Measurements from ENCODE around the gene KDM2B.

KDM2B gene

GRCh38 chr12:121610239-121611149, 29.7 kb upstream of the KDM2B start:
- Histone ChIP-seq H2BK120ac (ENCODE audit: low read depth, low read length) (no peak overlapping the region), H3K4me1 (ENCODE audit: control insufficient read depth, low read depth, low read length) (no peaks in the 10 kb centered on the region), H3K56ac (ENCODE audit: low read length) (no peak overlapping the region), H3K79me2 (ENCODE audit: control insufficient read depth, insufficient read depth, low read length) (no peaks in the 10 kb centered on the region), H4K8ac (ENCODE audit: low read depth, low read length) (no peak overlapping the region), H3K23ac (ENCODE audit: low read length) (no peak overlapping the region), H3K27ac (ENCODE audit: low read depth, low read length) (no peak overlapping the region), H3K4me2 (ENCODE audit: low read length) (no peak overlapping the region), H3K36me3 (ENCODE audit: control insufficient read depth, insufficient read depth, low read length) (no peaks in the 10 kb centered on the region), H2BK5ac (ENCODE audit: low read length) (no peak overlapping the region), H3K4me3 (ENCODE audit: low read length) (no peak overlapping the region), H3K9ac (ENCODE audit: low read length) (no peak overlapping the region), H3K79me1 (ENCODE audit: low read length) (no peaks in the 10 kb centered on the region), H3K4ac (ENCODE audit: low read depth, low read length) (no peak overlapping the region), H2AK5ac (ENCODE audit: low read length) (no peak overlapping the region), H3K18ac (ENCODE audit: low read length) (no peak overlapping the region), H2BK15ac (replicated peaks; ENCODE audit: low read depth) (no peak overlapping the region), H3K27me3 (ENCODE audit: insufficient read depth, low read length, poor library complexity) (no peaks in the 10 kb centered on the region), H4K5ac (ENCODE audit: low read length) (no peak overlapping the region)
- WGBS (ENCODE audit: extremely low coverage, insufficient coverage, low lambda C conversion rate) = no CpG with 5 or more reads among the region's 11 CpGs
- DNase-seq = no peak

- Histone ChIP-seq H2BK120ac (ENCODE audit: low read depth, low read length) (no peak overlapping the region), H3K79me2 (ENCODE audit: control insufficient read depth, insufficient read depth, low read length) (no peaks in the 10 kb centered on the region), H3K4me3 (ENCODE audit: low read length) (no peak overlapping the region), H3K4me1 (ENCODE audit: control insufficient read depth, low read depth, low read length) (no peaks in the 10 kb centered on the region), H4K5ac (ENCODE audit: low read length) (no peak overlapping the region), H2AK5ac (ENCODE audit: low read length) (no peak overlapping the region), H3K23ac (ENCODE audit: low read length) (no peak overlapping the region), H2BK15ac (replicated peaks; ENCODE audit: low read depth) (no peak overlapping the region), H3K27me3 (ENCODE audit: insufficient read depth, low read length, poor library complexity) (no peaks in the 10 kb centered on the region), H3K27ac (ENCODE audit: low read depth, low read length) (no peak overlapping the region), H3K4ac (ENCODE audit: low read depth, low read length) (no peak overlapping the region), H3K18ac (ENCODE audit: low read length) (no peak overlapping the region), H2BK5ac (ENCODE audit: low read length) (no peak overlapping the region), H3K9ac (ENCODE audit: low read length) (no peak overlapping the region), H3K36me3 (ENCODE audit: control insufficient read depth, insufficient read depth, low read length) (no peaks in the 10 kb centered on the region), H4K8ac (ENCODE audit: low read depth, low read length) (no peak overlapping the region), H3K79me1 (ENCODE audit: low read length) (no peaks in the 10 kb centered on the region), H3K4me2 (ENCODE audit: low read length) (no peak overlapping the region), H3K56ac (ENCODE audit: low read length) (no peak overlapping the region)
- DNase-seq = no peak
- WGBS (ENCODE audit: extremely low coverage, insufficient coverage, low lambda C conversion rate) = no CpG with 5 or more reads among the region's 6 CpGs
These were observed 27.5 kb upstream of the KDM2B start for GRCh38 chr12:121608301-121608700.

- Histone ChIP-seq H2BK120ac (ENCODE audit: low read depth, low read length) (no peak overlapping the region), H2BK5ac (ENCODE audit: low read length) (no peak overlapping the region), H3K27me3 (ENCODE audit: insufficient read depth, low read length, poor library complexity) (no peaks in the 10 kb centered on the region), H3K4me3 (ENCODE audit: low read length) (no peak overlapping the region), H3K18ac (ENCODE audit: low read length) (no peak overlapping the region), H3K79me1 (ENCODE audit: low read length) (no peaks in the 10 kb centered on the region), H2BK15ac (replicated peaks; ENCODE audit: low read depth) (no peak overlapping the region), H3K27ac (ENCODE audit: low read depth, low read length) (no peak overlapping the region), H3K23ac (ENCODE audit: low read length) (no peak overlapping the region), H3K4me2 (ENCODE audit: low read length) (no peak overlapping the region), H4K8ac (ENCODE audit: low read depth, low read length) (no peak overlapping the region), H3K79me2 (ENCODE audit: control insufficient read depth, insufficient read depth, low read length) (no peaks in the 10 kb centered on the region), H2AK5ac (ENCODE audit: low read length) (no peak overlapping the region), H4K5ac (ENCODE audit: low read length) (no peak overlapping the region), H3K9ac (ENCODE audit: low read length) (no peak overlapping the region), H3K36me3 (ENCODE audit: control insufficient read depth, insufficient read depth, low read length) (no peaks in the 10 kb centered on the region), H3K4me1 (ENCODE audit: control insufficient read depth, low read depth, low read length) (no peaks in the 10 kb centered on the region), H3K4ac (ENCODE audit: low read depth, low read length) (no peak overlapping the region), H3K56ac (ENCODE audit: low read length) (no peak overlapping the region)
- WGBS (ENCODE audit: extremely low coverage, insufficient coverage, low lambda C conversion rate) = no CpG with 5 or more reads among the region's 6 CpGs
- no peak for DNase-seq
These were observed 22.8 kb upstream of the KDM2B start for GRCh38 chr12:121603581-121603980.

- no CpG with 5 or more reads among the region's 6 CpGs for WGBS (ENCODE audit: extremely low coverage, insufficient coverage, low lambda C conversion rate)
- H3K56ac ChIP-seq (ENCODE audit: low read length) = no peak overlapping the region
These were observed 21.9 kb upstream of the KDM2B start for GRCh38 chr12:121602766-121603165.

GRCh38 chr12:121600702-121601336, 20.0 kb upstream of the KDM2B start:
- Histone ChIP-seq H3K4me2 (ENCODE audit: low read length) (no peak overlapping the region), H2BK15ac (replicated peaks; ENCODE audit: low read depth) (no peak overlapping the region), H3K56ac (ENCODE audit: low read length) (no peak overlapping the region), H3K27ac (ENCODE audit: low read depth, low read length) (no peak overlapping the region), H3K23ac (ENCODE audit: low read length) (no peak overlapping the region), H3K79me2 (ENCODE audit: control insufficient read depth, insufficient read depth, low read length) (no peaks in the 10 kb centered on the region), H3K27me3 (ENCODE audit: insufficient read depth, low read length, poor library complexity) (no peaks in the 10 kb centered on the region), H2AK5ac (ENCODE audit: low read length) (no peak overlapping the region), H3K4me1 (ENCODE audit: control insufficient read depth, low read depth, low read length) (no peaks in the 10 kb centered on the region), H3K79me1 (ENCODE audit: low read length) (no peaks in the 10 kb centered on the region), H2BK5ac (ENCODE audit: low read length) (no peak overlapping the region), H3K9ac (ENCODE audit: low read length) (no peak overlapping the region), H3K36me3 (ENCODE audit: control insufficient read depth, insufficient read depth, low read length) (no peaks in the 10 kb centered on the region), H3K18ac (ENCODE audit: low read length) (no peak overlapping the region), H4K8ac (ENCODE audit: low read depth, low read length) (no peak overlapping the region), H2BK120ac (ENCODE audit: low read depth, low read length) (no peak overlapping the region), H4K5ac (ENCODE audit: low read length) (no peak overlapping the region), H3K4ac (ENCODE audit: low read depth, low read length) (no peak overlapping the region), H3K4me3 (ENCODE audit: low read length) (no peak overlapping the region)
- no CpG with 5 or more reads among the region's 6 CpGs for WGBS (ENCODE audit: extremely low coverage, insufficient coverage, low lambda C conversion rate)
- no peak for DNase-seq

More at GRCh38 chr12:121602766-121603165, 21.9 kb upstream of the KDM2B start:
- H3K23ac ChIP-seq (ENCODE audit: low read length) = no peak overlapping the region
- no peaks in the 10 kb centered on the region for H3K4me1 ChIP-seq (ENCODE audit: control insufficient read depth, low read depth, low read length)
- no peak overlapping the region for H3K4ac ChIP-seq (ENCODE audit: low read depth, low read length)
- H2AK5ac ChIP-seq (ENCODE audit: low read length) = no peak overlapping the region
- H4K8ac ChIP-seq (ENCODE audit: low read depth, low read length) = no peak overlapping the region
- H4K5ac ChIP-seq (ENCODE audit: low read length) = no peak overlapping the region
- no peaks in the 10 kb centered on the region for H3K27me3 ChIP-seq (ENCODE audit: insufficient read depth, low read length, poor library complexity)
- H2BK15ac ChIP-seq (replicated peaks; ENCODE audit: low read depth) = no peak overlapping the region
- no peak overlapping the region for H3K27ac ChIP-seq (ENCODE audit: low read depth, low read length)
- no peak overlapping the region for H2BK5ac ChIP-seq (ENCODE audit: low read length)
- H3K79me1 ChIP-seq (ENCODE audit: low read length) = no peaks in the 10 kb centered on the region
- DNase-seq = no peak
- no peak overlapping the region for H2BK120ac ChIP-seq (ENCODE audit: low read depth, low read length)
- no peak overlapping the region for H3K18ac ChIP-seq (ENCODE audit: low read length)
- no peak overlapping the region for H3K9ac ChIP-seq (ENCODE audit: low read length)
- no peak overlapping the region for H3K4me3 ChIP-seq (ENCODE audit: low read length)
- H3K4me2 ChIP-seq (ENCODE audit: low read length) = no peak overlapping the region
- no peaks in the 10 kb centered on the region for H3K36me3 ChIP-seq (ENCODE audit: control insufficient read depth, insufficient read depth, low read length)
- H3K79me2 ChIP-seq (ENCODE audit: control insufficient read depth, insufficient read depth, low read length) = no peaks in the 10 kb centered on the region
